ENCODE results near the gene EXOC1L.

The EXOC1L gene, protein sequence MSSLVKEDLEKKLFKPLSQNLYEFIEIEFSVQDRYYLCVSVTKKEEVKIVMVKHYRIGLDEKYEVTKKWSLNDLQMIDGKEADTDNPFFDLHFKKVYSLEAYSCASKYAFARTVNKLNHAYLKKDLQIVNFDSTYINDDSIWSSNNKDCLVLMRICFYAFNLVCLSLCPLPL

DNA sequence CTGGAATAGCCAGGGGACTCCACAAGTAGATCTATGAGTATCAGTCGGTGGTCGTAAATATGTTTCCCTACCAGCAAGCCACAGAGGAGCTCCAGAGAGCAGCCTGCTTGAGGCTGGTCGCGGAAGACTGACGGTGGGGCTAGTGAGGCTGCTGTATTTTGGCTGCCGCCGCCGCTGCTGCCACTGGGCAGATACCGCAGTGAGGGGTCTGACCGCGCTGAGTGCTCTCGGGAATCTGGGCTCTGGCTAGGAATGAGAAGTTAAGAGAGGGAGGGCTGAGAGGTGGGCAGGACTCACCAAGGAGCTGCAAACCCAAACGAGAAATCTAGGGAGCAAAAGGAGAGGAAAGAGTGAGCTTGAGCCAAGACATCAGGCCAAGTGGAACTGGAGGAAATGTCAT lies at the start of gene EXOC1L:
Gene EXOC1L, plus strand, starts transcription at position 157 of the 400 bp plus-strand sequence. Its CDS starts 237 bp downstream, at position 394.
- DNase-seq (ENCODE audit: low read depth): no peak

DNA sequence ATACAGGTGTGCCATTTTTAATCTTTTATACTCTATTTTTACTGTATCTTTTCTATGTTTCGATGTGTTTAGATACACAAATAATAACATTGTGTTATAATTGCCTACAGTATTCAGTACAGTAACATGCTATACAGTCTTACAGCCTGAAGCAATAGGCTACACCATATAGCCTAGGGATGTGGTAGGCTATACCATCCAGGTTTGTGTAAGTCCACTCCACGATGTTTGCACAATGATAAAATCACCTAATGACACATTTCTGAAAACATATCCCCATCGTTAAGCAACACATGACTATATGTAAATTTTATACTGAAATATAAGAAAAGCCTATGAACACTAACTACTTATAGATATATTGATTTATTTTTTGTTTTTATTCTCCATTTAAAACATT lies 48.9 kb upstream of the EXOC1L start:
- no peak for DNase-seq (ENCODE audit: low read depth)

DNA sequence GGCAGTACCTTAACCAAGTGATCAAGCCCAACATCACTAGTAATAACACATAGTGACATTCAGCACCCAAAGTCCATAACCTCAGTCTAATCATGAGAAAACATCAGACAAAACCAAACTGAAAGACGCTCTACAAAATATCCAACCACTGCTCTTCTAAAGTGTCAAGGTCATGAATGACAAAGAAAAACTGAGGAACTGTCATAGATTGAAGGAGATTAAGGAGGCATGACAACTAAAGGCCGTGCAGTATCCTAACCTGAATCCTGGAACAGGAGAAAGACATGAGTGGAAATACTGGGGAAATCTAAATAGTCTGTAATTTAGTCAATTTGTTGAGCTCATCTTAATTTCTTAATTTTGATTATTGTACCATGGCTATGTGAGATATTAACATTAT lies 38.2 kb upstream of the EXOC1L start:
- DNase-seq (ENCODE audit: low read depth): no peak

DNA sequence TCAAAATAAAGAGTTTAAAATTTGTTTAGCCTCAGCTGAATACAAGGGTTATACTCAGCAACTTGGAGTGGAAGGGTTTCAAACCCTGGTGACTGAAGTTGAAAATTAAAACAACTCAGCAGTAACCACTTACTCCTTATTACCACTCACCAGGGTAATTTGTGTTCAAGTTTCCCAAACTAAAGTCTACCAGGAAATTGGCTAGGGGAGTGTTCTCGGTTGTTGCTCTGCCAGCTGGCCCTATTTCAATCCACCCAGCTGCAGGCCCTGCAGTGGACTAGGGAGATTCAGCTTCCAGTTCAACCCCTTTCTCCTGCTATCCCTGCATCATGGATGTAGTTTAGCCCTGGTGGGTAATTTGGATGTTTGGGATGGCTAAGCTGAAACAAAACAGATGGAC lies 37.8 kb upstream of the EXOC1L start:
- DNase-seq (ENCODE audit: low read depth): no peak

DNA sequence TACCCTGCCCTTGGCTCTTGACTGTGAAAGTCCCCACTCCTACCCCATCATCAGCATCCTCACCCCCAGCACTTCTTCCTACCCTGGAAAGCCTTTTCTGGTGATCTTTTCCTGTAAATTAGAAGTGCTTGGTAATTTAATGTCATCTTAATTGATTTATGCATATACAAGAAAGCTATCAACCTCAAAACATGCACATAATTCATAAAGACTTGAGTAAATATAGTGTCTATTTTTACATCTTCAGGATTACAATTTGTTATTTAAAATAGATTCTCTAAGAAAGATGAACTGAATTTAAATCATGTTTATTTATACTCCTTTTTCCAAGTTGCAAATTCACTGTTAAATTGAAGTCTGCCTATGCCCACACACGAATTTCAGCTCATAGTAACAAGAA lies 36.0 kb upstream of the EXOC1L start:
- DNase-seq (ENCODE audit: low read depth): no peak

DNA sequence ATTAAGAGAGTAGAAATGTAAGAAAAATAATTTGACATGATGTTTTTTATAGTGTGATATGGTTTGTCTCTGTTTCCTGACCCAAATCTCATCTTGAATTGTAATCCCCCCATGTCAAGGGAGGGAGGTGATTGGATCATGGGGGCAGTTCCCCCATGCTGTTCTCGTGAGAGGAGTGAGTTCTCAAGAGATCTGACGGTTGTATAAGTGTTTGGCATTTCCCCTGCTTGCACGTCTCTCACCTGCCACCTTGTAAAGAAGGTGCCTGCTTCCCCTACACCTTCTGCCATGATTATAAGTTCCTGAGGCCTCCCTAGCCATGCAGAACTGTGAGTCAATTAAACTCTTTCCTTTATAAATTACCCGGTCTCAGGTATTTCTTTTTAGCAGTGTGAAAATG lies 34.8 kb upstream of the EXOC1L start:
- DNase-seq (ENCODE audit: low read depth): no peak

DNA sequence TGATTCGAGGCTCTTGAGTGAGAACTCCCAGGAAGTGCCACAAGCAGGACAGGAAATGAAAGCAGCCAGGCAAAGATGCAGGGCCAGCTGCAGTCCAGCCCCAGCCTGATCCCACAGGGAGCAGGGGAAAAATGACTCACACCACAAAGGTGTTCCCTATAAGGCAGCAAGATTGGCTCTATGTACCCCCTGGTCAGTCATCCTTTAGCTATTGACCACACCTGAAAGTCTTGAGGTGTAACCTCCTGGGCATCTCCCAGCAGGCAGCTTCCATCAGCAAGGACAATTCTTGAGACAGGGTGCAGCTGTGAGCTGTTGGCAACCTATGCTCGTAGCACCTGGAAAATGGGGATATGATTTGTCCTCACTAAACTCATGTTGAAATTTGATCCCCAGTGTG lies 27.9 kb upstream of the EXOC1L start:
- DNase-seq (ENCODE audit: low read depth): no peak

DNA sequence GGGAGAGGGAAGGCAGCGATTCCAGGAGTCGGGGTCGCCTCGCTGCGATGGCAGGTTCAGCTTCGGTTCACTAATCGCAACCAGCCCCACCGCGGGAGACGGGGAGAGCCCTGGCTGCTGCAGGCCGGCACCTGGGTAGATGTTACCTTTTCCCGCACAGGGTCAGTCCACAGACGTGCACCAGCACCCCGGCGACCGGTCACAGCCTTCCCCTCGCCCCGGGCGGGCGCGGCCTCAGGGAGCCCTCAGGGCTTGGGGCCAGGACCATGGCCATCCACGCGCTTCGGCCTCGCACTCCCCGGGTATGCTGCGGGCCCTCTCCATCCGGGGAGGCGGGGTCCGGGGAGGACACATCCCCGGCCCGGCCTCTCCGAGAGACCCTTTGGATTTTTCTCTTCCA lies 26.1 kb upstream of the EXOC1L start:
- no peak for DNase-seq (ENCODE audit: low read depth)

DNA sequence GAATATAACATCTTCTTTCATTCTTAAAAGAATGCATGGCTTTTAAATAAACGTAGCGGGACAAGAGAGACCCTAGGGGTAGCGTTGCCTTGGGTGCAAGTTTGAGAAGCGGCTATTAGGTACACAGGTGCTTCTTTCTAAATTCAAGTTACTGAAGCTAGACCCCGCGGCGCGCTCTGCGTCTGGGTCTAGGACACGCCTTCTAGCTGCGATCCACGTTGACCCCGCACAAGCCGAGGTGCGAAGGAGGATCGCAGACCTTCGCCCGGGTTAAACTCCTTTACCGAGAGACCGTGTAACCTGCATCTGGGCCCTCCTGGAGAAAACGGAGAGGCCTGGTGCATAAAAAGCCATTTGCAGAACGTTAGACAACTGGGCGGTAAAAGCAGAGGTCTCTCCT lies 25.5 kb upstream of the EXOC1L start:
- DNase-seq (ENCODE audit: low read depth): no peak

DNA sequence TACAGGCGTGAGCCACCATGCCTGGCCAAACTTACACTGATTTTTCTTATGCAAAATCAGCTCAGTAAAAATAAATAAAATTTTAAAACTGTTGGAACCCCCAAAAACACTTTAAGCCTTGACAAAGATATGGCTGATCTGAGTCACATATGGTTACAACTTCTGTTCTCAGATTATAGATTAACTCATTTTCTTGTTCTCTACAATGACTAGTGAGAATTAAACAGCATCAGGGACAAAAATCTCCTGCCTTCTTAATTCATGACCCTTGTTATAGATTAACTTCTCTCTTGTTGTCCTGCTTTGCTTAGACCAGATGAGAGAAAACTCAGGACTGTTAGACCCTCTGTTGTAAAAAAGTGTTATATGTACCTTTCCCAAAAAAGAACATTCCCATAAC lies 24.2 kb upstream of the EXOC1L start:
- DNase-seq (ENCODE audit: low read depth): no peak

DNA sequence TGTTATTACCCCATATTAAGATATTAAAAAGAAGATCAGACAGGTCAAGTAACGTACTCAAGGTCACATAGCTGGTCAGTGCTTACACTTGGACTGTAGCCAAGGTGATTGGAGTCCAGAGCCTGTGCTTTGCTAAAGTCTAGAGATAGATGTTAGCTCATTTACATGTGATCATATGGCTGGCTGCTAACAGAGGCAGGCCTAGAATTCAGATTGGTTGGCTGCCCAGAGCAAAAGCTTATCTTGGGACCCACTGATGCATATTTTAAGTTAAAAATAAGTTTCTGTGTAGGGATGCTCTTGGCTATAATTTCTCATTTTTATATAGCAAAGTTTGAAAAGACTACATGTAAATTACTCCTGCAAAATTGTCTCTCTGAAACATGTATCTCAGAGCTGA lies 18.1 kb upstream of the EXOC1L start:
- no peak for DNase-seq (ENCODE audit: low read depth)

DNA sequence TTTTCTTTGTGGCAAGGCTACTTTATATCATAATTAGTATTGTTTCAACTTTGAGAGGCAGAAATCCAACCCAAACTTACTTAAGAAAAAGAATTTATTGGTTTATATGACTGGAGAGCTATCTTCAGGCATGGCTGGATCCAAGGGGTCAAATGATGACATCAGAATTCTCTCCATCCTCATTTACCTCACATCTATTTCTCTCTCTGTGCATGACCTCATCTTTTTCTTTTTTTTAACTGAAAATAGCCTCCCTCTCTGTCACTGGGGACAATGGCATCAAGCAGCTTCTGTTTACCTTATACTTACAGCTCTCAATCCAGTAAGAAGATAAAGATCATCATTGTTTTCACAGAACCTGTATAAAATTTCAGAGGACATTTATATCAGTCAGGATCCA lies 12.0 kb upstream of the EXOC1L start:
- no peak for DNase-seq (ENCODE audit: low read depth)

DNA sequence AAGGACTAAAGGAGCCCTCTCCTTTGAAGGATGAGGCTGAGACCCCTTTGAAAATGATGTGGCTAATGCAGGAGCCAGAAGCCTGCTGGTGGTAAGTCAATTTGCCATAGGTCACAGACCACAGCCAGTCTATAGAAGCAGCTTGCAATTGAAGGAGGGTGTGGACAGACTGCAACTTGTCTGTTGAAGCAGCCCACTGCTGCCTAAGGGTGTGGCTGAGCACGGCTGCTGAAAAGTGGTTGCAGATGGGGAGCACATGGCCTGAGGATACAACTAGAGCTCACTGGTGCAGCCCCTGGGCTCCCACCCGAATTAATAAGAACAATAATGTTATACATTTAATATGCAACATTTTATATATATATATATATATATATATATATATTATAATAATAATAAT lies 11.4 kb upstream of the EXOC1L start:
- no peak for DNase-seq (ENCODE audit: low read depth)

DNA sequence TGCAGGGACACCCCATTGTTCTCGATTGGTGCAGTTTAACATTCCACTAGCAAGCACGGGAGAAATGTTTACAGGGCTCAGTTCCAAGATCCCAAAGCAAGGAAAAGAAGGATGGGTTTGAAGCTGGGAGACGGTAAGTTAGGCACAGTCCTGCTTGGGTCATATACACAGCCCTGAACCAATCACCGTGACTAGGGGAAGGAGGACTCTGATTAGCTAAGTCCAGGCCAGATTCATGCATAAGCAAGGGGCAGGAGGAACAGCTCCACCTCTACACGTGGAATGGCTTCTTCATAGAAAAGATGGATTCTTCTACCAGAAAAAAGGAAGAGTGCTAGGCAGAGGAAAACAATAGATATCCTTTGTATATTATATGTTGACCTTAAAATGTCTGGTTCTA lies 11.0 kb upstream of the EXOC1L start:
- no peak for DNase-seq (ENCODE audit: low read depth)

DNA sequence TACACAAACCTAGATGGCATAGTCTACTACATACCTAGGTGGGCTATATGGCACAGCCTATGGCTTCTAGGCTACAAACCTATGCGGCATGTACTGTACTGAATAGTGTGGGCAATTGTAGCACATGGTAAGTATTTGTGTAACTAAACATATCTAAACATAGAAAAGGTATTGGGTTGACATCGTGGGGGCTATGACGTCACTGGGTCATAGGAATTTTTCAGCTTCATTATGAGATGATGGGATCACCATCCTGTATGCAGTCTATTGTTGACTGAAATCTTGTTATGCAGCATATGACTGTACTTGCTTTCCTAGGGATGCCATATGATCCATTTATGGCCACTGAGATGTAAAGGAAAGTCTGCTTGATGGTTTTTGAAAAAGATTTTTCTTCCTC lies 1.9 kb upstream of the EXOC1L start:
- no peak for DNase-seq (ENCODE audit: low read depth)

DNA sequence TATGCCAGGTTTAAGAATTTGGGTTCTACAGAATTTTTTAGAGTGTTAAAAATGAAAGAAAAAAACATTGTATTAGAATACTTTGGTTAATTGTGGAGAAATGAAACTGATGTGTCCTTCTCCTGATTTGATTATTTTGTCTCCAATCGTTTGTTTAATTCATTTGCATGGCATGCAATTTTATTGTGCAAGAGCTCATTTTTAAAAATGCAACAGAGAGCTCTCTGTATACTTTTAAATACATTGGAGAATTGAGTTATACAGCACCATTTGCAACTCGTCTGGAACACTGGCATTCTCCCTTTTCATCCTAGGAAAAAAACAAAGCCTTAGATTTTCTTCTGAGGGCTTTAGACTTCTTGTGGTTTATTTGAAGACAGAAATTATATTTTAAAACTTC lies 689 bp downstream of the EXOC1L start:
- no peak for DNase-seq (ENCODE audit: low read depth)

DNA sequence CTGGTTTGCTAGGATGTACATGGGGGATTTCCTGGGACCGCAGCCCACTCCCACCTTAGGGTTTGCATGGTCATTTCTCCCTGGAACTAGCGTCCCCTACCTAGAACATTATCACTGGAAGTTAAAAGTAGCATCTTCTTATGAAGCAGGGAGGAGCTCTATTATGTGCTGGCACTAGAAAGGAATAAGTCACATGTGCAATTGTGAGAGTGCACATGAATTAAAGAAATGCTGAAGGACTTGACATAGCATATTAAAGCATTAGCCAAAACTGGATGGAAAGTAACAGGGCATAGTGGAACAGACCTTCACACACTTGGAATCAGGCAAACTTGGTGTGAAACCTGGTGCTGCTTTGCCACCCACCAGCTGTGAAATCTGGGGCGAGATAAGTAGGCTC lies 2.7 kb downstream of the EXOC1L start:
- DNase-seq (ENCODE audit: low read depth): no peak

DNA sequence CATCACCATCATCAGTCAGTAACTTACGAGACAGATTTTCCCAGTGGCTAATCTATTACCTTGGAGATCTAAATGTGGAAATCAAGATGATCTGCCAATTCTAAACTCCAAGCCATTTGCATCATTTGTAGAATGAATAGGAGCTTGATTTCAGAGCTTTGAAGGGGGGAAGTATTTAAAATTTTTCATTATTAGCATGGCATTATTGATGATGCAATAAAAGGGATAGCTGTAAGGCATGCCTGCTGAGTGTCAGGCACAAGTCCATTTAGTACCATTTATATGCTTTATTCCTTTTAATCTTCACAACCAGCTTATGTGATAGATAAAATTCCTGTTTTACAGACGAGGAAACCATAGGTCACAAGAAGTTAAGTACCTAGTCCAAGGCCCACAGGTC lies 5.3 kb downstream of the EXOC1L start:
- DNase-seq (ENCODE audit: low read depth): no peak

DNA sequence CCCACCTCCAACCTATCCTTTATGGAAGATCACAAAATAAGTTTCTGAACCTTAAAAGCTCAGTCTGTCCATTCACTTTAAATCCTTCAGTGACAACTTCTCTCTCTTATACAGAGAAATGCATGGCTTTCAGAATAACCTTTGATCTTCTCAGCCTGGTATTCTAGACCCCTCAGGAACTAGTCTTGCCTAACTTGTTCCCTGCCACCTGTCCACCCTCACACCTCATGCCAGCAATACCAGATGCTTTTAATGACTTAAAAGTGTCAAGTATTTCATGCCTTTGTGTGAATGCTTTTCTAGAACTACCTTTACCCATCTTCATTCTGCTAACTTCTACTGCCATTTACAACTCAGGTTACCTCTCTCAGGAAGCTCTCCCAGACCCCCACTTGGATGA lies 7.4 kb downstream of the EXOC1L start:
- DNase-seq (ENCODE audit: low read depth): no peak

DNA sequence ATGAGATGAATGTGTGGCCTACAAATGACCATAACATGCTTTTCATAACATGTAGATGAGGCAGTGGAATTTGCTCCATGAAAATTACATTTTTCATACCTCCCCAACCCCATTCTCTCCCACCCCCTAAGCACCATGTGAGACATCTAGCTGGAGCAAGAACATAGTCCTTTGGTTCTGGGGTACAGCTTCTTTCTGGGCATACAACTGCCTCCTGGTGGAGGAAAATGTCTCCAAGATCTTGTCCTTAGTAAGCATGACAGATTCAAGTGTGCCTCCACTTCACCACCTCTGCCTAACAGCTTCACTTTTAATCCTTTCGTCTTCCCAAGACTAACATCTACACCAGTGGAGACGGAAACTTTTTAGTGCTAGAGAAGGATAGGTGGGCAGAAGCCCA lies 8.0 kb downstream of the EXOC1L start:
- no peak for DNase-seq (ENCODE audit: low read depth)

DNA sequence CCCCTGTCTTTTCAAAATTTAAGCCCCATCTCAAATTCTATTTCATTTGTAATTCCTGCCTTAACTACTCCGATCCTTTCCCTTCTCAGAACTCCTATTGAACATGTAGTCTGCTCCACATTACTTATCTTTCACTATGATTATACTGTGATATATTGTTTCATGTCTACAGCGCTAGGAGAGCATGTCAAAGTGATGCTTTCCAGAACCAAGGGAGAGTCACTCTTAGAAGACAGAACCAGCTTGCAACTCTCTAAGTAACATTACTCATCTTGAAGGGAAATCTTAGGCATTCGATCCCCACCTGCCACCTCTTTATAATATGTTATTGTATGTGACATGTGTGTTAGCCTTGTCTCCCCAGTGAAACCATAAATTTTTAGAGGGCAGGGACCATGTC lies 10.5 kb downstream of the EXOC1L start:
- no peak for DNase-seq (ENCODE audit: low read depth)

DNA sequence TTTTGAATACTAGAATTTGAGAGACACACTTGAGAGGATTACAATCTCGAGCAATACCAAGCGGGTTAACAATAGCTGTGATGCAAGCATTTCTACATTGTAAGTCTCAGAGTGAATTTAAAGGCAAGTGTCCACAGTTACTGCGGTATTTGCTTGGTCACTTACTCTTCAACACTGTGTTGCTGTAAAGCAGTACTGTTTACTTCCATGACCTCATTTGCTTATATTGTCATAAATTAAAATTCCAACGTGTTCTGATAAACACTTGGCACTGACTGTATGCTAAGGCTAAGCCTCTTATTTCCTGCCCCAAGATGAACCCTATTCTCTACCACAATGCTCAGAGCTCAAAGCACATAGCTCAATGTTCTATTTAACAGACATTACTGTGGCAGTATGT lies 11.1 kb downstream of the EXOC1L start:
- no peak for DNase-seq (ENCODE audit: low read depth)

DNA sequence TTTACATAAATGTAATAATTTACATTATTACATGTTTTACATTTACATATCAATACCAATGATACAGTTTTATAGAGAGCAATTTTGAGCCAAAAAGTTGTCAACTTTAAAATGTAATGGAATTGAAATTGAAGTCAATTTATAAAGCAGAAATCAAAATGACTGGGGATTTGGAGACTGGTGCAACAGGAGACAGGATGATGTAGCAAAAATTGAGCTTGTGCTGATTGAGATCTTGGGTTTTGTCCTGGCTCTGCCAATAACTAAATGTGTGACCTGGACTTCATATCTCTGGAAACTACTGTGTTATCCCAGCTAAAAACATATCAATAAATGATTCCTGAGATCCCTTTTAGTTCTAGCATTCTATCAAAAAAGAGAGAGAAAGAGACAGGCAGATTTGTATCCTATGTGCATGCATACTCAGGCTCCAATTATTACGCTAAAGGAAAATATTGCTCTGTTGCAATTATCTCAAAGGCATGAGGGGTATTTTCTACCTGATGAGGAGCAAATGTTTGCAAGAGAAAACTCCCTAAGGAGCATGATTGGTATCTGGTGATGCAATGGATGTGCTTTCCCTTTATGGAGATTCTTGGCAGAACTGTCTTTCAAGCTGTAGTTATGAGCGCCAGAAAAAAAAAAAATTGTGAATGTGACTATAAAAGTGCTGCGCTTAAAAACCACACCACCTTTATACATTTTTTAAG lies 14.7 kb downstream of the EXOC1L start:
- DNase-seq (ENCODE audit: low read depth): no peak

DNA sequence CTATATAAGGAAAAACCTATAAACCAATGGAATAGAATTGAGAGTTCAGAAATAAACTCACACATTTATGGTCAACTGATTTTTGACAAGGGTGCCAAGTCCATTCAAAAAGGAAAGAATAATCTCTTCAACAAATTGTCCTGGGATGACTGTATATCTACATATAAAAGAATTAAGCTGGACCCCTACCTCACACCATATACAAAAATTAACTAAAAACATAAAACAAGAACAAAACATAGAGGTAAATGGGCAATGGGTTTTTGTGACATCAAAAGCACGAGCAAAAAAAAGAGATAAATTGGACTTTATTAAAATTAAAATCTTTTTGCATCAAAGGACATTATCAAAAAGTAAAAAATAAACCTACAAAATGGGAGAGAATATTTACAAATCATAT lies 18.3 kb downstream of the EXOC1L start:
- no peak for DNase-seq (ENCODE audit: low read depth)

Data from GM04503 (cell line).